Stomach (tissue), 4 donors: ENCODE results near the gene SLC5A2.

Source experiments
- CTCF ChIP-seq, 7 experiments: fragments of 450-650 bp in 4 of 7; fragments of 200-600 bp in 3 of 7; sonication (generic) in 3 of 7; IDR thresholded peaks; one replicate each; pipeline ENCODE4 v1.5.1; 2016 to 2019; ENCODE audit warnings: antibody characterized with exemption in 7 of 7, control low read depth in 2 of 7, mild to moderate bottlenecking in 1 of 7
- POLR2A ChIP-seq, 4 donors: fragments of 450-650 bp; IDR thresholded peaks; one replicate each; pipeline ENCODE4 v1.6.1; 2016; ENCODE audit warnings: antibody characterized with exemption in 4 of 4, control low read depth in 2 of 4, mild to moderate bottlenecking in 1 of 4, moderate library complexity in 1 of 4

GRCh38 chr16:31505483-31505882, 22.6 kb downstream of the SLC5A2 start:
- TF ChIP-seq CTCF (IDR thresholded peaks at IDR 0.05) (no peak), POLR2A (IDR thresholded peaks at IDR 0.05) (no peak)
